Muscle of arm (tissue), 12 donors: ENCODE results near the gene ZNF836. TPM values are rescaled to one million over a fixed set of nuclear protein-coding genes. Genes with fewer than 3 reads are reported as not detected.

ENCODE experiments used
- polyA plus RNA-seq, 12 donors: library from polyadenylated mRNA; unstranded; fragments of 120-200 nt; gene quantifications; one replicate each; pipeline ENCODE4 v1.2.1, GENCODE V29; 2013; ENCODE audit not compliant: insufficient read length in 12 of 12

Gene ZNF836
- polyA plus RNA-seq, 12 donors, result 6.7 to 13.8 (median 8.7) TPM; not detected in 1

Other genes with a start within 250 kb of the ZNF836 start
- 10 to 100 TPM in 1 of 12 donors, 1 to 10 TPM in 10, not detected in 1; 5.1 to 12.3 (median 6.7) TPM for gene ZNF613, start 244.1 kb downstream of the ZNF836 start, polyA plus RNA-seq
- 10 to 100 TPM in 2 of 12 donors, 1 to 10 TPM in 9, not detected in 1; 4.5 to 12.6 (median 8.1) TPM for gene ZNF350, start 184.8 kb downstream of the ZNF836 start, polyA plus RNA-seq
- 10 to 100 TPM in 9 of 12 donors, 1 to 10 TPM in 2, not detected in 1; 8.0 to 13.8 (median 11.3) TPM for gene ZNF615, start 163.4 kb downstream of the ZNF836 start, polyA plus RNA-seq
- 10 to 100 TPM in 7 of 12 donors, 1 to 10 TPM in 4, not detected in 1; 8.2 to 11.5 (median 10.3) TPM for gene ZNF614, start 143.2 kb downstream of the ZNF836 start, polyA plus RNA-seq
- 10 to 100 TPM in 7 of 12 donors, 1 to 10 TPM in 4, not detected in 1; 8.4 to 18.4 (median 10.7) TPM for gene ZNF432, start 122.8 kb downstream of the ZNF836 start, polyA plus RNA-seq
- 10 to 100 TPM in 9 of 12 donors, 1 to 10 TPM in 2, not detected in 1; 8.1 to 26.7 (median 13.4) TPM for gene ZNF841, start 75.9 kb downstream of the ZNF836 start, polyA plus RNA-seq
- 10 to 100 TPM in 9 of 12 donors, 1 to 10 TPM in 2, not detected in 1; 7.3 to 14.9 (median 10.5) TPM for gene ZNF616, start 31.7 kb downstream of the ZNF836 start, polyA plus RNA-seq
- 100 to 1,000 TPM in 11 of 12 donors, not detected in 1; 204 to 328 (median 279) TPM for gene PPP2R1A, start 18.4 kb upstream of the ZNF836 start, polyA plus RNA-seq
- gene ZNF766, start 98.0 kb upstream of the ZNF836 start, polyA plus RNA-seq, result 10 to 100 TPM in 11 of 12 donors, not detected in 1; 11.6 to 20.0 (median 13.7) TPM
- gene ZNF480, start 125.5 kb upstream of the ZNF836 start, polyA plus RNA-seq, result 10 to 100 TPM in 6 of 12 donors, 1 to 10 TPM in 5, not detected in 1; 9.1 to 15.8 (median 10.1) TPM
- gene ZNF610, start 164.6 kb upstream of the ZNF836 start, polyA plus RNA-seq, result 1 to 10 TPM in 10 of 12 donors, not detected in 2; 3.9 to 8.8 (median 5.3) TPM
- 10 to 100 TPM in 10 of 12 donors, 1 to 10 TPM in 1, not detected in 1; 9.0 to 20.2 (median 15.7) TPM for gene ZNF880, start 198.3 kb upstream of the ZNF836 start, polyA plus RNA-seq
- 10 to 100 TPM in 11 of 12 donors, not detected in 1; 14.7 to 38.1 (median 22.6) TPM for gene ZNF528, start 226.2 kb upstream of the ZNF836 start, polyA plus RNA-seq